GM23248 (cell line): ENCODE data around the gene NUP98. TPM values are rescaled to one million over a fixed set of nuclear protein-coding genes. Genes with fewer than 3 reads are reported as not detected.
"Not testable (repeated sequence)": the region's sequence is repeated elsewhere in the genome, so short reads cannot be mapped to it uniquely, and the experiment has no call there.

Experiments used
- DNase-seq: peaks from one replicate; pipeline ENCODE4 v3.0.0-alpha.2; 2015
- H2AFZ ChIP-seq: fragments of 200-600 bp; sonication (generic); 2 replicates; pipeline ENCODE4 v1.6.1; 2016; ENCODE audit warnings: antibody characterized with exemption
- H3F3A ChIP-seq: fragments of 200-600 bp; sonication (generic); 2 replicates; pipeline ENCODE4 v1.6.1; 2016; ENCODE audit warnings: mild to moderate bottlenecking, antibody characterized with exemption, mixed run types; ENCODE audit not compliant: insufficient read depth
- H3K27ac ChIP-seq: fragments of 200-600 bp; sonication (generic); 2 replicates; pipeline ENCODE4 v1.5.1; 2016; ENCODE audit warnings: mild to moderate bottlenecking
- H3K27me3 ChIP-seq: fragments of 200-600 bp; sonication (generic); replicated peaks from 2 replicates; pipeline ENCODE4 v1.6.1; 2016; ENCODE audit warnings: mild to moderate bottlenecking; ENCODE audit not compliant: insufficient read depth
- H3K36me3 ChIP-seq: fragments of 200-600 bp; sonication (generic); 2 replicates; pipeline ENCODE4 v1.6.1; 2016; ENCODE audit warnings: low read depth, mild to moderate bottlenecking
- H3K4me1 ChIP-seq: fragments of 200-600 bp; sonication (generic); 2 replicates; pipeline ENCODE4 v1.6.1; 2016; ENCODE audit warnings: mild to moderate bottlenecking; ENCODE audit not compliant: insufficient read depth
- H3K4me2 ChIP-seq: fragments of 200-600 bp; sonication (generic); one replicate; pipeline ENCODE4 v1.6.1; 2016; ENCODE audit warnings: mild to moderate bottlenecking; ENCODE audit not compliant: unreplicated experiment
- H3K4me3 ChIP-seq: fragments of 200-600 bp; sonication (generic); 2 replicates; pipeline ENCODE4 v1.5.1; 2016; ENCODE audit warnings: mild to moderate bottlenecking
- H3K79me2 ChIP-seq: fragments of 200-600 bp; sonication (generic); 2 replicates; pipeline ENCODE4 v1.6.1; 2016; ENCODE audit warnings: mild to moderate bottlenecking; ENCODE audit not compliant: insufficient read depth
- H3K9ac ChIP-seq: fragments of 200-600 bp; sonication (generic); 2 replicates; pipeline ENCODE4 v1.6.1; 2016; ENCODE audit warnings: mild to moderate bottlenecking
- H3K9me2 ChIP-seq: fragments of 200-600 bp; sonication (generic); 2 replicates; pipeline ENCODE4 v1.6.1; 2016; ENCODE audit warnings: mixed run types, mild to moderate bottlenecking, moderate library complexity; ENCODE audit not compliant: insufficient read depth
- H3K9me3 ChIP-seq: fragments of 200-600 bp; sonication (generic); one replicate; pipeline ENCODE4 v1.6.1; 2017; ENCODE audit warnings: low read depth
- H4K20me1 ChIP-seq: fragments of 200-600 bp; sonication (generic); 2 replicates; pipeline ENCODE4 v1.6.0; 2016; ENCODE audit not compliant: insufficient read depth
- EZH2 ChIP-seq: fragments of 200-600 bp; sonication (generic); IDR thresholded peaks from 2 replicates; pipeline ENCODE4 v1.6.1; 2018; ENCODE audit warnings: antibody characterized with exemption, mild to moderate bottlenecking; ENCODE audit not compliant: insufficient read depth, poor library complexity, severe bottlenecking
- EZH2phosphoT487 ChIP-seq: fragments of 200-600 bp; sonication (generic); IDR thresholded peaks from 2 replicates; pipeline ENCODE4 v1.6.1; 2018; ENCODE audit warnings: antibody characterized with exemption, moderate library complexity, mild to moderate bottlenecking, low read depth; ENCODE audit not compliant: insufficient read depth
- WGBS, 2 experiments: methylation state at CpG; one replicate each; pipeline ENCODE4 v1.1.6; 2015 to 2017; ENCODE audit warnings: low lambda C conversion rate in 2 of 2, low coverage in 1 of 2; ENCODE audit errors: missing lambda C conversion rate in 2 of 2; 5-methylcytosine and 5-hydroxymethylcytosine counted together
- in situ Hi-C: fragments of 300-500 bp; cut with MboI; formaldehyde crosslinking; loops from 2 replicates; pipeline ENCODE4 v1.15.0; 2020
- polyA plus RNA-seq: library from polyadenylated mRNA; unstranded; fragments of >200 nt; fragmentation: Nextera tagmentation; extraction: Ambion mirVana; gene quantifications from 2 replicates; pipeline ENCODE4 v1.2.1, GENCODE V29; 2016
- total RNA-seq: library from RNA; depleted of rRNA; stranded (reverse); fragments of >200 nt; shearing (Covaris generic); gene quantifications from 2 replicates; pipeline ENCODE4 v1.2.3, GENCODE V29; 2014

Gene NUP98
- total and polyA plus RNA-seq, 2 experiments from 2014 or later, result 30.5 to 79.3 TPM

- Histone ChIP-seq H3K4me2 (no peak overlapping the region), H3K27me3 (peaks cover 23% of the 10 kb centered on the region), H3K4me3 (no peak overlapping the region), H3K36me3 (no peaks in the 10 kb centered on the region), H3F3A (no peaks in the 10 kb centered on the region), H3K9me2 (no peaks in the 10 kb centered on the region), H3K4me1 (no peaks in the 10 kb centered on the region), H3K27ac (no peak overlapping the region), H2AFZ (no peak overlapping the region), H3K79me2 (no peaks in the 10 kb centered on the region), H4K20me1 (no peaks in the 10 kb centered on the region), H3K9me3 (no peaks in the 10 kb centered on the region), H3K9ac (no peak overlapping the region)
- in situ Hi-C loops, result no loop called here
- 74 to 76% methylated on average over 5 to 7 of the region's 7 CpGs for WGBS, 2 experiments
- no peak for TF ChIP-seq EZH2phosphoT487
- TF ChIP-seq EZH2, result no peak
- no peak for DNase-seq
These were observed 151.8 kb downstream of the NUP98 start for GRCh38 chr11:3645552-3645951.

- H4K20me1 ChIP-seq, result no peaks in the 10 kb centered on the region
- H3F3A ChIP-seq, result no peaks in the 10 kb centered on the region
- DNase-seq, result peak; percentile 19
- H3K9me2 ChIP-seq, result no peaks in the 10 kb centered on the region
- peaks cover 22% of the 10 kb centered on the region for H3K27me3 ChIP-seq
- in situ Hi-C loops, result no loop called here
- H3K9ac ChIP-seq, result no peak within 1 kb of the TSS
- no peaks in the 10 kb centered on the region for H3K9me3 ChIP-seq
- H3K36me3 ChIP-seq, result no peaks in the 10 kb centered on the region
- WGBS, 2 experiments, result 59 to 66% methylated on average over 4 of the region's 4 CpGs
- H3K4me2 ChIP-seq, result no peak within 1 kb of the TSS
- H3K4me3 ChIP-seq, result no peak within 1 kb of the TSS
- no peaks in the 10 kb centered on the region for H3K4me1 ChIP-seq
- TF ChIP-seq EZH2 (no peak), EZH2phosphoT487 (no peak)
- H3K27ac ChIP-seq, result no peak within 1 kb of the TSS
- no peaks in the 10 kb centered on the region for H3K79me2 ChIP-seq
- H2AFZ ChIP-seq, result no peak within 1 kb of the TSS
These were observed 152.5 kb downstream of the NUP98 start, which contains the start of gene ART1 for GRCh38 chr11:3644817-3645235. TSS of gene ART1 (plus strand) at chr11:3645128. CDS start at chr11:3659214, 14,086 bp downstream.

- H3K36me3 ChIP-seq, DNase-seq, in situ Hi-C loops, H4K20me1 ChIP-seq, H3K4me3 ChIP-seq, H3K4me1 ChIP-seq, H3K9me2 ChIP-seq, H3K79me2 ChIP-seq, H2AFZ ChIP-seq, H3K27ac ChIP-seq, H3K9me3 ChIP-seq, H3K9ac ChIP-seq, H3F3A ChIP-seq, H3K4me2 ChIP-seq: not testable (repeated sequence)
- H3K27me3 ChIP-seq, result peaks cover 16% of the 10 kb centered on the region
- WGBS, 2 experiments, result 53 to 55% methylated on average over 10 to 11 of the region's 11 CpGs
These were observed 154.2 kb downstream of the NUP98 start for GRCh38 chr11:3643102-3643546.

GRCh38 chr11:3642071-3642951 is 155.0 kb downstream of the NUP98 start:
- H3K4me3 ChIP-seq, result peak overlapping the region; percentile 69
- H3K27ac ChIP-seq, result no peak overlapping the region
- peaks cover 16% of the 10 kb centered on the region for H3K27me3 ChIP-seq
- peak overlapping the region; percentile 86 for H3K4me2 ChIP-seq
- no peaks in the 10 kb centered on the region for H3K36me3 ChIP-seq
- peak; percentile 69 for DNase-seq
- no peaks in the 10 kb centered on the region for H3K79me2 ChIP-seq
- H3K9me3 ChIP-seq, result no peaks in the 10 kb centered on the region
- no peak for TF ChIP-seq EZH2
- no peak for TF ChIP-seq EZH2phosphoT487
- no peaks in the 10 kb centered on the region for H4K20me1 ChIP-seq
- WGBS, 2 experiments, result 3 to 4% methylated on average over 47 to 55 of the region's 55 CpGs
- H3K4me1 ChIP-seq, result no peaks in the 10 kb centered on the region
- H3K9ac ChIP-seq, result peak overlapping the region; percentile 54
- in situ Hi-C loops, result no loop called here
- H3K9me2 ChIP-seq, result no peaks in the 10 kb centered on the region
- H2AFZ ChIP-seq, result peak overlapping the region; percentile 86
- H3F3A ChIP-seq, result no peaks in the 10 kb centered on the region
